LoVo (cell line): ENCODE results near the gene MINK1.
A peak's percentile ranks its signal among the peaks of the same experiment; 100 is the strongest.
"Not testable (repeated sequence)": the region's sequence is repeated elsewhere in the genome, so short reads cannot be mapped to it uniquely, and the experiment has no call there.

Experiments used
- DNase-seq: peaks from one replicate; pipeline ENCODE4 v3.0.0-alpha.2; 2016; ENCODE audit warnings: low spot score

Gene MINK1

DNA sequence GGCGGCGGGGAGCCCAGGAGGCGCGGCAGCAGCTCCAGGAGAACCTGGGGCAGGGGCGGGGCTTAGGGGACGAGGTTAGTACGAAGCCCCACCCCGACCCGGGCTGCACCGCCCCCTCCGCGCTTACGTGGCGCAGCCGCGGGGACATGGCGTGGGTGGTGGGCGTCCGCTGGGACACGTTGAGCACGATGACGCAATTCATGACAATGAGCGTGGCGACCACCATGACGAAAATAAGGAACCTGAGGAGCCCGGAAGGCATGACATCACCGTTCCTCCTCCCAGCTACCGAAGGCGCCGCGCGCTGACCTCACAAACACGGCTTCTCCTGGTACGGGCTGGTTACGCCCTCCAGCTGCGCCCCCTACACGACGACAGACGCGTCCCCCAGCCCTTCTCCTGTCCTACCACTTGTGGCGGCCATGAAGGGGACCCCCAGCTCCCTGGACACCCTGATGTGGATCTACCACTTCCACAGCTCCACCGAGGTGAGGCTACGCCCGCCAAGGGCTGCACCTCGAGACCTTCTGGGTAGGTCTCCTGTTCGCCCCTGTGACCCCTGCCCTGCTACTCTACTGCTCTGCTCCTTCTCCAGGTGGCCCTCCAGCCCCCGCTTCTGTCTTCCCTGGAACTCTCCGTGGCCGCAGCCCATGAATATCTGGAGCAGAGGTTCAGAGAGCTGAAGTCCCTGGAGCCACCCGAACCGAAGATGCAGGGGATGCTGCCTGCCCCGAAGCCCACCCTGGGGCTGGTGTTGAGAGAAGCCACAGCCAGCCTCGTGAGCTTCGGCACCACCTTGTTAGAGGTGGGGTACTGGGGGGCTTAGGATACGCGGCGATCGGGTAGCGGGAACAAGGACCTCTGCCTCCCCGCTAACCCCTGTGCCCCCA lies 66.4 kb downstream of the MINK1 start, which contains the start of gene C17orf107:
C17orf107 (plus strand) TSS at position 196 of the 890 bp plus-strand sequence; CDS start at position 423, 227 bp downstream.
- DNase-seq = no peak

DNA sequence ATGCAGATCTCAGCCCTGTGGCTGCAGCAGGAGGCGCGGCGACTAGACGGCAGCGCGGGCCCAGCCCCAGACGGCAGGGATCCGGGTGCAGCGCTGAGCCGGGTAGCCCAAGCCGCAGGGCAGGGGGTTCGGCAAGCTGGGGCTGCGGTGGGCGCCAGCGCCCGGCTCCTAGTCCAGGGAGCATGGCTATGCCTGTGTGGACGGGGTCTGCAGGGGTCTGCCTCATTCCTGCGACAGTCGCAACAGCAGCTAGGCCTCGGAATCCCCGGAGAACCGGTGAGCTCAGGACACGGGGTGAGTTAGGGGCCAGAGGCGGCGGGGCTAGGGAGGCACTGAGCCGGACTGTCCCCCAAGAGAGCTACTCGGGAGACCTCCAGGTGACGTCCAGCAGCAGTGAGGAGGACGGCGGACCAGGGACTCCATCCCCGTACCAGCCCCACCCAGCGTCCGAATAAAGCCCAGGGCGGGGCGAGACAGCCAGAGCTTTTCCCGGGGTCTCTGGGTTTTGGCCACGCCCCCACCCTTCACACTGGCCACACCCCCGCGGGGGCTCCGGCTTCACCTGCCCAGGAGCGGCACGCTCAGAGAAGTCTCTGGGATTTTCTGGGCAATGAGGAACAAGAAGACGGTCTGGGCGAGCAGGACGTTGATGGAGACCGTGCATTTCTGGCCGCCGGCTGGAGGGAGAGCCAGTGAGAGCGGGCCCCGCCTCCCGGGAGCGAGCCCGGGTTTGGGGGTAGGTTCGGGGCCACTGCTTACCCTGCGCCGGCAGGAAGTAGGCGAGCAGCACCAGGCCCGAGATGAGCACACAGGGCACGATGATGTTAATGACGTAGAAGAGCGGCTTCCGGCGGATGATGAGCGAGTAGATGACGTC lies 67.3 kb downstream of the MINK1 start:
- DNase-seq = no peak

DNA sequence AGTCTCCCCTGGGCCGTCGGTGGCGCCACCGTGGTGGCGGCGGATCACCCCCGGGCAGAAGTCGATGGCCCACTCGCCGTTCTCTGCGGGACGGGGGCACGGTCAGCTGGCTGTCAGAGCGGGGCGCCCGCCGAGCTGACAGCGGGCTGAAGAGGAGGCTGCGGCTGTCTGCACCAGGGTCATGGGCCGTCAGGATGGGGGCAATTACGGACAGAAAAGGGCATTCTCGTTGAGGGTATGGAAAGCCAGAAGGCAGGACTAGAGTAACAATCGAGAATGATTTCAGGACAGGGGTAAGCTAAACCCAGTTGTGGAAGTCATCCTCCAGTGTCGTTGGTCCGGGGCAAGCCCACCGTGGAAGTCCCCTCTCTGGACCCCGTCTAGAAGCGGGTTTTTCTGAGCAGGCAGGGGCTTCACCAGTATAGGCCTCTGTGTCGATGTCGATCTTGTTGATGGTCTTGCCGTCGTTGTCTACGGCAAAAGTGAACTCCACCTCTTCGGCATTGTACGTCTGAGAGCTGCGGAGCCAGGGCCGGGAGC lies 68.0 kb downstream of the MINK1 start:
- no peak for DNase-seq

DNA sequence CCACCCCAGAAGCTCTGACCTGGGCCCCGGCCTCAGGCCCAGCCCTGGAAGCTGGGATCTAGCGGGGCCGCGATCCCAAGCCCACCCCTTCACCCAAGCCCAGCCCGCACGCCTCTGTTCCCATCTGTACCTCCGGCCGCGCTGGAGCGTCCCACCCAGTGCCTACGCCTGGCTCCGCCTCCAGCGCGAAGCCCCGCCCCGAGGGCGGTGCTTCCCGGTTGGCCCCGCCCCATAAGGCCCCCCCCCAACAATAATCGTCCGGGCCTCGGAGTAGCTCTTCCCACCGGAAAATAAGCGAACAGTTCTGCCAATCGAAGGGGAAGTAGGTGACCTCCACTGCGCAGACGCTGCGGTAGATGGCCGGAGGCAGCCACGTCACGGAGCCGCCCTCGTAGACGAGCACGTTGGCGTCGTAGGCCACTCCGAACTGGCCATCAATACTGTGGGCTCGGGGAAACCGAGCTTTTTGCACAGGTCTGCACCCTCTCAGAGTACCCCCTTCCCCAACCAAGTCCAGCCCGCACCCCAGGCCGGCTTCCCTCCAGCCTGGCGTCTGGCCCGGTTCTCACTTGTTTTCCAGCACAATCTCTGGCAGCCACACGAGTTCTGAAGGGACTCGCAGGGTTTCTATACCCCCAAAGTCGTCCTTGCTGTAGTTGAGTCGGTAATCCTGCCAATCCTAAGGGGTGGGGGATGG lies 68.7 kb downstream of the MINK1 start:
- DNase-seq = no peak

DNA sequence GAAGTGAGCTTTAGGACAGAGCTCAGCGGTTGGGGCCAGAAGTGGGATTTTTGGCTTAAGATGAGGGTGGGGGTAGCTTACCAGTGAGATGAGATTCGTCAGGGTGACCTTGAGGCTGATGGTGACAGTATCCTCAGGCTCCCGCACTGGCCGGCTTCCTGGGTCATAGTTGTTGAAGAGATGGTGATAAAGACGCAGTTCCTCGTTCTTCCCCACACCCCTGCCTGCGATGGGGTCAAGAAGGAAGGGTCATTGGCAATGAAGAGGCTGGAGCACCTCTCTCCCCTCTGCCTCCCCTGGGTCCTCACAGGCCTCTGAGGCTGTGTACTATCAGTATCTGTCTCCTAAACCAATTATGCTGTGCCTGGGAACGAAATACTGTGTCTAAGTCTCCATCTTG lies 69.4 kb downstream of the MINK1 start:
- DNase-seq = no peak

DNA sequence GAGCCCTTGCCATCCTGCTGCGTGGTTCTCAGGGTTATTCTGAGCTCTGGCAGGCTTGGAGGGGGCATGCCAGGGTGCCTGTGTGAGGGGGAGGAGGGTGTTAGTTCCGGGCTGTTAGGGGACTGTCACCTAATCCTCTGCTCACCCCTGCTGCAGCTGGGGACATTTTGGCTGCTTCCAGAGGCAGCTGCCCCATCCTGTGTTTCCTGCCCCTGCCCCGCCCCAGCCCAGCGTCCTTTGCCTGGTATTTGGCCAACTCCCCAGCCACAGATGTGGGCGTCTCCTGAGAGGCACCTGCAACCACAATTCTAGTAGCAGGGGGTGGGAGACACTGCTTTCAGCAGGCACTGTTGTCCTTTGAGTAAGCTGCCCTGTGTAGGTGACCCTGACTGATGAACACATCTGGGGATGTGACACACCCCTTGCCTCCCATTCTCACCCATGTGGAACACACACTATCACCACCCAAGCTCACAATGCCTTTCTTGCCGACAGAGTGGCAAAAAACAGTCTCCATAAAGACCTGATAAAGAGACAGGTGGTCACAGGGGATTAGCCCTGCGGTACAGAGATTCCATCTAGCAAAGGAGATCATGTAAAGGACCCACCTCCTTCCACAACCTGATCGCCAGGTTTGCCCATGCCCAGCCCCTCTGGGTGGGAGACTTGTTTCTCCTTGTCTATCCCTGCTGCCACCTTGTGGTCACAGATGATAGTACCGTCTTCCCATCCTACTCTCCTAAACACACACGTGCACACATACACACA lies 70.1 kb downstream of the MINK1 start, which contains the start of gene CHRNE:
CHRNE (minus strand) TSS at position 48 of the 768 bp plus-strand sequence; CDS start at position 13, 35 bp downstream.
- peak; percentile 78 for DNase-seq

DNA sequence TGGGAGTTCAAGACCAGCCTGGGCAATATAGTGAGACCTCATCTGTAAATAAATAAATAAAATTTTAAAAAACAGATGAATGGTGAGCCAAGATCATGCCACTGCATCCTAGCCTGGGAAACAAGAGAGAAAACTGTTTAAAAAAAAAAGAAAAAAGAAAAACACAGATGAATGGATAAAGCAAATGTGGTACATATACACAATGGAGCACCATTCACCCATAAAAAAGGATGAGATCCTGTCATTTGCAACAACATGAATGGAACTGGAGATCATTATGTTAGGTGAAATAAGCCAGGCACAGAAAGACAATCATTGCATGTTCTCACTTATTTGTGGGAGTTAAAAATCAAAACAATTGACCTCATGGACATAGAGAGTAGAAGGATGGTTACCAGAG lies 73.5 kb downstream of the MINK1 start:
- not testable (repeated sequence) for DNase-seq

DNA sequence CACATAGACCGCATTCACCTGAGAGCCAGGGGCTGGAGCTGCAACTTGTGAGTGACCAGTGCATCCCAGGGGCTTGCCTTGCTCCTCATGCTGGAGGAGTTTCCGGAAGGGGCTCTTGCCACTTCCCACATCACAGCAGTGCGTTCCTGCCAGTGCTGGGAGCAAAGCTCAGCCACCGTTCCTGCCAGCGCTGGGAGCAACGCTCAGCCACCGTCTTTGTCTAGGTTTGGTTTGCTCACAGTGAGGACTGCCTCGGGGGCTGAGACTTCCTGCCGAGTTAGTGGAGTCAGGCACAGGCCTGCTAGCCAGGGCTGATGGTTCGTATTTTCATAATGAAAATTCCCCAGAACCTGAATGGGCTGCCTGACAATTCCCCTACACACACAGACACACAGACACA lies 75.2 kb downstream of the MINK1 start:
- DNase-seq = no peak

DNA sequence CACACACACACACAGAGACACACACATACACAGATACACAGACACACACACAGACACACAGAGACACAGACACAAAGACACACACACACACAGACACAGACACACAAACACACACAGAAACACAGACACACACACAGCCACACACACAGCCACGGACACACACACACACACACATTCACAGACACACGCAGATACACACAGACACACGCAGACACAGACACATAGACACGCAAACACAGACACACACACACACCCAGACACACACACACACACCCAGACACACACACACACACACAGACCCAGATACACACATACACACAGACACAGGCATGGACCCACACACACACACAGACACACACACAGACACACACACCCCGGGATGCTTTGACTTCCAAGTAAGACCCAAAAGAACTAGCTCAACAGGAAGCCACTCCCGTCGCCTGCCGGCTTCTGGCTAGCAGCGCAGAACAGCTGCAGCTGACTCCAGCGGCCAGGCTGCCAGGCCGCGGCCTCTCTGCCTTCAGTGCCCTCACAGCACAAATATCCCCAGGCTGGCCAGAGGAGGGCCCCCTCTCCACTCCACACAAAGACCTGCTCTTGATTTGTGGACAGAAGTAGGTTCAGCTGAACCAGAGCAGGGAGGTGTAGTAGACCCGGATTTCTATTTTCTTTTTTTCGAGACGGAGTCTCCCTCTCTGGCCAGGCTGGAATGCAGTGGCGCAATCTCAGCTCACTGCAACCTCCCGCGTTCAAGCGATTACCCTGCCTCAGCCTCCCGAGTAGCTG lies 75.8 kb downstream of the MINK1 start:
- DNase-seq = peak; percentile 40

DNA sequence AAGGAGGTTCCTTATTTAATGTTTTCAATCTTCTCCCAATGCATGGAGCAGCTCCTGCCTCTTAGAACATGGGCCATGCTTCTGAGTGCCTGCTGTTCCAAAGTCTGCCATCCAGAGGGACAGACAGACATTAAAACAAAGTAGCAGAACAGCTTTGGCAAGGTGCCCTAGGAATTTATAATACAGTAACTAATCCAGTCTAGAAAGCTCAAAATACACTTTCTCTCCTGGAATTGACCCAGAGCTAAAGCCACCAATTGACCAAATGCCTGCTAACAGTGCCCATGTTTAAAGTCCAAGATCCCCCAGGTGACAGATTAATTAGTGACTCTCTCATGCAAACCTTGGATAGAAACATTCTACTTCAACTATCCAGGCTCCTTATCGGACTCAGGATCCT lies 80.9 kb downstream of the MINK1 start:
- peak; percentile 24 for DNase-seq

DNA sequence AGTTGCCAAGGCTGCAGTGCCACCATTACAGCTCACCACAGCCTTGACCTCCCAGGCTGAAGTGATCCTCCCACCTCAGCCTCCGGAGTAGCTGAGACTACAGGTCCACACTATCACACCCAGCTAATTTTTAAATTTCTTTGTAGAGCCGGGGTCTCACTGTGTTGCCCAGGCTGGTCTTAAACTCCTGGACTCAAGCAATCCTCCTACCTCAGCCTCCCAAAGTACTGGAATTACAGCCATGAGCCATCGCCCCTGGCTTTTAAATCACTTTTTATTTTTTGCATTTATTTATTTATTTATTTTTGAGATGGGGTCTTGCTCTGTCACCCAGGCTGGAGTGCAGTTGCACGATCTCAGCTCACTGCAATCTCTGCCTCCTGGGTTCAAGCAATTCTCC lies 81.4 kb downstream of the MINK1 start:
- DNase-seq = not testable (repeated sequence)

DNA sequence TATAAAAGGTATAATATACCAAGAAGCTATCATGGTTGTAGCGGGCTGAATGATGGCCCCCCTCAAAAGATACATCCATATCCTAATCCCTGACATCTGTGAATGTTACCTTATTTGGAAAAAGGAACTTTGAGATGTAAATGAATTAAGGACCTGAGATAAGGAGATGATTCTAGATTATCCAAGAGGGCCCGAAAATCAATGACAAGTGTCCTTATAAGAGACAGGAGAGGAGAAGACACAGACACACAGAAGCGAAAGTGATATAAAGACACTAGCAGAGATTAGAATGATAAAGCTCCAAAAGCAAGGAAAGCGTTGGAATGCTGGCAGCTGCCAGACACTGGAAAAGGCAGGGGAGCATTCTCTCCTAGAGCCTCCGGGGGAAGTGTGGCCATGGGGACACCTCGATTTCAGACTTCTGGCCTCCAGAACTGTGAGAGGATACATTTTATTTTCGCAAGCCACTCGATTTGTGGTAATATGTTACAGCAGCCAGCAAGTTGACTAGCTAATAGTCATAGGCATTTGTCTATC lies 86.4 kb downstream of the MINK1 start:
- no peak for DNase-seq

DNA sequence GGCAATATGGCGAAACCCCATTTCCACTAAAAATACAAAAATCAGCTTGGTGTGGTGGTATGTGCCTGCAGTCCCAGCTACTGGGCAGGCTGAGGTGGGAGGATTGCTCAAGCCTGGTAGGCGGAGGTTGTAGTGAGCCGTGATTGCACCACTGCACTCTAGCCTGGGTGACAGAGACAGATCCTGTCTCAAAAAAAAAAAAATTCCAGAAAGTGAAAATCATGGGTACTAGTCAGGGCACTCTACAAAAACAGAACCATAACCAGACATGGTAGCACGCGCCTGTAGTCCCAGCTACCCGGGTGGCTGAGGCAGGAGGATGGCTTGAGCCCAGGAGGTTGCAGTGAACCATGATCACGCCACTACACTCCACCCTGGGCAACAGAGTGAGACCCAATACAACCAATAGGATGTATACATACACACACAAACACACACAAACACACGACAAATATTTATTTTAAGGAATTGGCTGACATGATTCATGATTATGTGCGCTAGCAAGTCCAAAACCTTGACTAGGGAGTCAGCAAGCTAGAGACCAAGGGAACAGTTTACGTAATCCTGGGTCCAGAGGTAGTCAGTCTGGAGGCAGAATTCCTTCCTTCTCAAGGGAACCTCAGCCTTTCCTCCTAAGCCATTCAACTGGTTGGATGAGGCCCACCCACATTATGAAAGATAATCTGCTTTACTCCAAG lies 87.4 kb downstream of the MINK1 start:
- no peak for DNase-seq

DNA sequence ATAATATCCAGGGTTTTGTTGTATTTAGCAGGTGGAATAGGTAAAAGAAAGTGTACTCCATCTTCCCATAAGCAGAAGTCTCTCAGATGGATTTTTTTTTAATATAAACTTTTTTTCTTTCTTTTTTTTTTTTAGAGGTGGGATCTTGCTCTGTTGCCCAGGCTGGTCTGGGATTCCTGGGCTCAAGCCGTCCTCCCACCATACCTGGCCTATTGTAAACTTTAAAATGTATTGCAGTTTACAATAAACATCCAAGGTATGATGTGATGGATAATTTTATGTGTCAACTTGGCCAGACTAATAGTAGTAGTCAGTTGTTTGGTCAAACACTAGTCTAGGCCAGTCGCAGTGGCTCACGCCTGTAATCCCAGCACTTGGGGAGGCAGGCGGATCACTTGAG lies 88.2 kb downstream of the MINK1 start:
- no peak for DNase-seq

DNA sequence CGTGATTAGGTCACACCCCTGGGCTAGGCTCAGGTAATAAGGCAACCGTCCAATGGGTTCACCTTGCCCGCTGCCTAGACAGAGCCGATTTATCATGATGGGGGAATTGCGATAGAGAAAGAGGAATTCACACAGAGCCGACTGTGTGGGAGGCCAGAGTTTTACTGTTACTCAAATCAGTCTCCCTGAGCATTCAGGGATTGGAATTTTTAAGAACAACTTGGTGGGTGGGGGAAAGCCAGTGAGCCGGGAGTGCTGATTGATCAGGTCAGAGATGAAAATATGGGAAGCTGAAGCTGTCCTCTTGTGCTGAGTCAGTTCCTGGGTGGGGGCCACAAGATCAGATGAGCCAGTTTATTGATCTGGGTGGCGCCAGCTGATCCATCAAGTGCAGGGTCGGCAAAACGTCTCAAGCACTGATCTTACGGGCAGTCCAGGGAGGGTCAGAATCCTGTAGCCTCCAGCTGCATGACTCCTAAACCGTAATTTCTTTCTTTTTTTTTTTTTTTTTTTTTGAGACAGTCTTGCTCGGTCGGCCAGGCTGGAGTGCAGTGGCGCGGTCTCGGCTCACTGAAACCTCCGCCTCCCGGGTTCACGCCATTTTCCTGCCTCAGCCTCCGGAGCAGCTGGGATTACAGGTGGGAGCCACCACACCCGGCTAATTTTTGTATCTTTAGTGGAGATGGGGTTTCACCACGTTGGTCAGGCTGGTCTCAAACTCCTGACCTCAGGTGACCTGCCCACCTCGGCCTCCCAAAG lies 93.6 kb downstream of the MINK1 start:
- not testable (repeated sequence) for DNase-seq

DNA sequence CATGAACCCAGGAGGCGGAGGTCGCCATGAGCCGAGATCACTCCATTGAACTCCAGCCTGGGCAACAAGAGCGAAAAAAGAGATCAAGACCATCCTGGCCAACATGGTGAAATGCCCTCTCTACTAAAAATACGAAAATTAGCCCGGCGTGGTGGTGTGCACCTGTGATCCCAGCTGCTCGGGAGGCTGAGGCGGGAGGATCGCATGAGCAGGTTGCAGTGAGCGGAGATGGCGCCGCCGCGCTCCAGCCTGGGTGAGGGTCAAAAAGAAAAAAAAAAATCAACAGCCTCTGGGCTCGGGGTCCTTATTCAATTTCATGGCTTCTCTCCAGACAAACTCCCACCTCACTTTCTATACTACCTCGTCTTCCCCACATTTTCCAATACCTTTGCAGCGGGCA lies 95.7 kb downstream of the MINK1 start:
- no peak for DNase-seq

DNA sequence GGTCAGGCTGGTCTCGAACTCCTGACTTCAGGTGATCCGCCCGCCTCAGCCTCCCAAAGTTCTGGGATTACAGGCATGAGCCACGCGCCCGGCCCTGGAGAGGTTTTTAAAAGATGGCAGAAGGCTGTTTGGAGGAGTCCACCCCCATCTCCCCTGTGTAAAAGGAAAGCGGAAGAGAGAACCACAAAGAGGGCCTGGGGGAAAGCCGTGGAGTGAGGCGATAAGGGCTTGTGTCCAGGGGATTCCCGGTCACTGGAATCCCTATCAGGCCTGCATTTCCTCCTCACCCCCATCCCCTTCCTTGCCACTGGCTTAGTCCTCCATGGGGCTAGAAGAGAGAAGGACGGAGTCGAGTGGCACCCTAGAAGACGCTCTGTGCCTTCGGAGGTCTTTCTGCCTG lies 98.8 kb downstream of the MINK1 start, which contains the start of gene GP1BA:
GP1BA (plus strand) TSS at position 315 of the 400 bp plus-strand sequence. CDS start 328 bp downstream, outside the sequence.
- no peak for DNase-seq

DNA sequence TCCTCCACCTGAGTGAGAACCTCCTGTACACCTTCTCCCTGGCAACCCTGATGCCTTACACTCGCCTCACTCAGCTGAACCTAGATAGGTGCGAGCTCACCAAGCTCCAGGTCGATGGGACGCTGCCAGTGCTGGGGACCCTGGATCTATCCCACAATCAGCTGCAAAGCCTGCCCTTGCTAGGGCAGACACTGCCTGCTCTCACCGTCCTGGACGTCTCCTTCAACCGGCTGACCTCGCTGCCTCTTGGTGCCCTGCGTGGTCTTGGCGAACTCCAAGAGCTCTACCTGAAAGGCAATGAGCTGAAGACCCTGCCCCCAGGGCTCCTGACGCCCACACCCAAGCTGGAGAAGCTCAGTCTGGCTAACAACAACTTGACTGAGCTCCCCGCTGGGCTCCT lies 99.6 kb downstream of the MINK1 start:
- DNase-seq = no peak
